Muscle layer of duodenum (tissue), 2 donors: ENCODE measurements around the gene NHP2.

Experiments
- H3K27ac ChIP-seq: one replicate; pipeline ENCODE4 v1.7.0; 2013; ENCODE audit warnings: mild to moderate bottlenecking, low read length
- H3K27me3 ChIP-seq: one replicate; pipeline ENCODE4 v1.7.0; 2013; ENCODE audit warnings: low read depth, mild to moderate bottlenecking, control low read depth, low read length
- H3K36me3 ChIP-seq, 2 donors: one replicate each; pipeline ENCODE4 v1.7.0; 2013; ENCODE audit warnings: low read length in 2 of 2, control low read depth in 1 of 2, mild to moderate bottlenecking in 1 of 2; ENCODE audit not compliant: insufficient read depth in 2 of 2, control insufficient read depth in 1 of 2
- H3K4me1 ChIP-seq, 2 donors: one replicate each; pipeline ENCODE4 v1.7.0; 2013; ENCODE audit warnings: low read length in 2 of 2, mild to moderate bottlenecking in 2 of 2, control low read depth in 1 of 2, moderate library complexity in 1 of 2; ENCODE audit not compliant: insufficient read depth in 2 of 2, control insufficient read depth in 1 of 2
- H3K4me3 ChIP-seq, 2 donors: one replicate each; pipeline ENCODE4 v1.7.0; 2013; ENCODE audit warnings: low read length in 2 of 2, low read depth in 1 of 2, mild to moderate bottlenecking in 1 of 2
- H3K9me3 ChIP-seq, 2 donors: one replicate each; pipeline ENCODE4 v1.7.0; 2013; ENCODE audit warnings: low read length in 2 of 2, control low read depth in 1 of 2, mild to moderate bottlenecking in 1 of 2; ENCODE audit not compliant: control insufficient read depth in 1 of 2
- donor health status: healthy.

Gene NHP2

GRCh38 chr5:178108966-178109365, 44.7 kb downstream of the NHP2 start:
- H3K27ac ChIP-seq = no peak overlapping the region
- no peaks in the 10 kb centered on the region for H3K36me3 ChIP-seq
- no peak overlapping the region for H3K4me3 ChIP-seq
- peaks cover 0 to 11% of the 10 kb centered on the region in 2 donors for H3K4me1 ChIP-seq
- peaks cover 0 to 2% of the 10 kb centered on the region in 2 donors for H3K9me3 ChIP-seq
- H3K27me3 ChIP-seq = peaks cover 6% of the 10 kb centered on the region

DNA sequence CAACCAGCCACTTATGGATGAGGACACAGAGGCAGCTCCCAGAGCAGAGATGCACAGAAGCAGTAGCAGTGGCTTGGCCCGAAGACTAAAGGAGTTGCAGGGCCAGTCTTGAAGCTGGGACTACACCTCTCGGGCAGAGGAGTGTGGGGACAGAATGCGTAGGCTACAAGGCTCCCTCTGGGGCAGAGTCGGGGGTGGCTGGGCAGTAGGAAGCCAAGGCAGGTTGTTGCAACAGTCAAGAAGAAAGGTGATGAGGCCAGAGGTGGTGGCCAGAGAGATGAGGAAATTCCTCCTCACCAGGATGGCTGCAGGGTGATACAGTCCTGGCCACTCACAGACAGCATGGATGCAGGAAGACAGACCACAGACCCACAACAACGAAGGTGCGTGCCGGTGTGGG, 45.2 kb downstream of the NHP2 start:
- H3K4me1 ChIP-seq = peaks cover 0 to 6% of the 10 kb centered on the region in 2 donors
- peaks cover 0 to 2% of the 10 kb centered on the region in 2 donors for H3K9me3 ChIP-seq
- no peak overlapping the region for H3K4me3 ChIP-seq
- no peaks in the 10 kb centered on the region for H3K36me3 ChIP-seq
- H3K27me3 ChIP-seq = peaks cover 6% of the 10 kb centered on the region
- H3K27ac ChIP-seq = no peak overlapping the region

DNA sequence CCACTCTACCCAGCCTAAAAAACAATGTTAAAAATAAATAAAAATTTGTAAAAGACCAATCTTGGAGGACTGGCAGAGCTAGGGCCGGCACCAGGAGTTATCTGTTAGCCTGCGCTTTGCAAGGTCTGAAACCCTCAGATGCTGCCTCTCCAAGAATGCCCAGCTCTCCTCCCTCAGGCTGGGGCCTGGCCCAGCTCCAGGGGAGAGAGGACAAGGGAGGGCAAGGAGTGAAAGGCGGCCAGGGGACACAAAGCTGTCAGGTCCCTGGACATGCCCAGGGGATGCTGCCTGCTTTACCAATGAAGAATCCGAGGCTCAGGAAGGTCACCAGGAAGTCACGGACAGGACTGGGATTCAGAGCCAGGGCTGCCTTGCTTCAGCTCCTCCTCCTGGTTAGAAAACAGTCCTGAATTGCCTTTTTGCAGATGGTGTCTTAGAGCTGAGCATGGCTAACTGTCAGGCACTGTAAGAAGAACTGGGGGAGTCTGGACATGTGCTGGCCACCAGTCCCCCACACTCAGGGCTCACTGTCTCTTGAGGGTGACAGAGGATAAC, 45.9 kb downstream of the NHP2 start:
- H3K9me3 ChIP-seq = peaks cover 0 to 2% of the 10 kb centered on the region in 2 donors
- H3K36me3 ChIP-seq = no peaks in the 10 kb centered on the region
- H3K27me3 ChIP-seq = peaks cover 6% of the 10 kb centered on the region
- H3K4me1 ChIP-seq = no peaks in the 10 kb centered on the region
- no peak overlapping the region for H3K27ac ChIP-seq
- no peak overlapping the region for H3K4me3 ChIP-seq

GRCh38 chr5:178106556-178107239, 47.0 kb downstream of the NHP2 start:
- Histone ChIP-seq H3K36me3 (no peaks in the 10 kb centered on the region), H3K27me3 (no peaks in the 10 kb centered on the region), H3K4me3 (no peak overlapping the region), H3K4me1 (no peaks in the 10 kb centered on the region), H3K9me3 (no peaks in the 10 kb centered on the region), H3K27ac (no peak overlapping the region)

DNA sequence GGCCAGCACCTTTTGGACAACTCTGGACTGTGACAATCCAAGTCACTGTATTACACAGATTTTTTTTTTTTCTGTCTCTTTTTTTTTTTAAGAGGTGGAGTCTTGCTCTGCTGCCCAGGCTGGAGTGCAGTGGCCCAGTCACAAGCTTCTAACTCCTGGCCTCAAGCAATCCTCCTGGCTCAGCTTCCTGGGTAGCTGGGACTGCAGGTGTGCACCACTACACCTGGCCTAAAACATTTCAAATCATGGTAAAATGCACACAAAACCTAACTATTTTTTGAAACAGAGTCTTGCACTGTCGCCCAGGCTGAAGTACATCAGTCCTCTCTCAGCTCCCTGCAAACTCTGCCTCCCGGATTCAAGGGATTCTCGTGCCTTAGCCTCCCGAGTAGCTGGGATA, 47.6 kb downstream of the NHP2 start:
- H3K9me3 ChIP-seq = no peaks in the 10 kb centered on the region
- H3K27me3 ChIP-seq = no peaks in the 10 kb centered on the region
- no peak overlapping the region for H3K27ac ChIP-seq
- H3K36me3 ChIP-seq = no peaks in the 10 kb centered on the region
- no peaks in the 10 kb centered on the region for H3K4me1 ChIP-seq
- H3K4me3 ChIP-seq = no peak overlapping the region

DNA sequence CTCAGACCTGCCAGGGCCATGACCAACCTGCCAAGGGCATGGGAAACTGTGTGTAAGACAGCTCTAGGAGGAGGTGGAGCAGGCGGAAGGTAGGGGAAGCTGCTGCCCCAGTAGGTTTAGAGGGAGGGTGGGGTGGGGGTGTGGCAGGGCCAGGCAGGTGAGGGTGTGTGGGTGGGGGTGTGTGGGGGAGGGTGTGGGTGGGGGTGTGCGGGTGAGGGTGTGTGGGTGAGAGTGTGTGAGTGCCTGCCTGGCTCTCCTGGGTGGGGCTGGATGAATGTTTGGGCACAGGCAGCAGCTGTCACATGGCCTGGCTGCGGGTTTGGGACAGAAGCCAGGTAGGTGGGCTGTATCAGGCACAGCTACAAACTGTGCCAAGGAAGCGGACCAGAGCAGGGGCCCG, 49.2 kb downstream of the NHP2 start:
- H3K27ac ChIP-seq = no peak overlapping the region
- no peaks in the 10 kb centered on the region for H3K27me3 ChIP-seq
- no peaks in the 10 kb centered on the region for H3K9me3 ChIP-seq
- no peaks in the 10 kb centered on the region for H3K4me1 ChIP-seq
- no peaks in the 10 kb centered on the region for H3K36me3 ChIP-seq
- no peak overlapping the region for H3K4me3 ChIP-seq

GRCh38 chr5:178103612-178104011, 50.1 kb downstream of the NHP2 start:
- H3K27me3 ChIP-seq = no peaks in the 10 kb centered on the region
- H3K36me3 ChIP-seq = no peaks in the 10 kb centered on the region
- H3K4me3 ChIP-seq = no peak overlapping the region
- no peaks in the 10 kb centered on the region for H3K4me1 ChIP-seq
- no peaks in the 10 kb centered on the region for H3K9me3 ChIP-seq
- H3K27ac ChIP-seq = no peak overlapping the region
